LoVo (cell line): ENCODE results near the gene IGF2R.
"Not testable (repeated sequence)": the region's sequence is repeated elsewhere in the genome, so short reads cannot be mapped to it uniquely, and the experiment has no call there.

ENCODE experiments used
- DNase-seq: peaks from one replicate; pipeline ENCODE4 v3.0.0-alpha.2; 2016; ENCODE audit warnings: low spot score

IGF2R gene

GRCh38 chr6:160077526-160077925, 108.6 kb downstream of the IGF2R start:
- DNase-seq: no peak

GRCh38 chr6:160078883-160079685, 110.2 kb downstream of the IGF2R start:
- no peak for DNase-seq

GRCh38 chr6:160079686-160080043, 110.8 kb downstream of the IGF2R start:
- no peak for DNase-seq

GRCh38 chr6:160080097-160080496, 111.2 kb downstream of the IGF2R start:
- DNase-seq: no peak

GRCh38 chr6:160081398-160081797, 112.5 kb downstream of the IGF2R start:
- DNase-seq: no peak

- DNase-seq: no peak
These were observed 113.7 kb downstream of the IGF2R start for GRCh38 chr6:160082627-160083026.

GRCh38 chr6:160084198-160084776, 115.4 kb downstream of the IGF2R start:
- DNase-seq: no peak

GRCh38 chr6:160085226-160085625, 116.3 kb downstream of the IGF2R start:
- no peak for DNase-seq

- DNase-seq: no peak
These were observed 117.0 kb downstream of the IGF2R start for GRCh38 chr6:160085713-160086505.

GRCh38 chr6:160086754-160087153, 117.9 kb downstream of the IGF2R start:
- no peak for DNase-seq

- peak; percentile 9 for DNase-seq
These were observed 119.3 kb downstream of the IGF2R start for GRCh38 chr6:160088069-160088783.

- no peak for DNase-seq
These were observed 120.1 kb downstream of the IGF2R start for GRCh38 chr6:160088784-160089533.

- DNase-seq: no peak
These were observed 120.6 kb downstream of the IGF2R start for GRCh38 chr6:160089534-160089897.

GRCh38 chr6:160090442-160091239, 121.8 kb downstream of the IGF2R start:
- DNase-seq: not testable (repeated sequence)

- not testable (repeated sequence) for DNase-seq
These were observed 123.3 kb downstream of the IGF2R start for GRCh38 chr6:160092176-160092575.

- DNase-seq: no peak
These were observed 123.7 kb downstream of the IGF2R start for GRCh38 chr6:160092602-160093001.

GRCh38 chr6:160093061-160093460, 124.2 kb downstream of the IGF2R start:
- DNase-seq: no peak

- no peak for DNase-seq
These were observed 125.1 kb downstream of the IGF2R start for GRCh38 chr6:160093946-160094345.

GRCh38 chr6:160095146-160095845, 126.4 kb downstream of the IGF2R start:
- no peak for DNase-seq
